Osteocyte (in vitro differentiated cells): ENCODE data around the gene C4orf36. TPM values are rescaled to one million over a fixed set of nuclear protein-coding genes. Genes with fewer than 3 reads are reported as not detected.

Experiments
- DNase-seq: peaks from one replicate; pipeline ENCODE4 v3.0.0; 2021; ENCODE audit warnings: mixed read lengths; ENCODE audit not compliant: unreplicated experiment; ENCODE audit errors: extremely low spot score
- H3K27ac Mint-ChIP-seq: one replicate; pipeline ENCODE4 v1.8.0; 2021; ENCODE audit warnings: mild to moderate bottlenecking, mixed read lengths; ENCODE audit not compliant: unreplicated experiment
- H3K27me3 Mint-ChIP-seq: one replicate; pipeline ENCODE4 v1.8.0; 2021; ENCODE audit warnings: mixed read lengths; ENCODE audit not compliant: unreplicated experiment
- H3K36me3 Mint-ChIP-seq: one replicate; pipeline ENCODE4 v1.8.0; 2021; ENCODE audit warnings: mixed read lengths; ENCODE audit not compliant: unreplicated experiment
- H3K4me1 Mint-ChIP-seq: one replicate; pipeline ENCODE4 v1.8.0; 2021; ENCODE audit warnings: mixed read lengths; ENCODE audit not compliant: unreplicated experiment
- H3K4me3 Mint-ChIP-seq: one replicate; pipeline ENCODE4 v1.8.0; 2021; ENCODE audit warnings: mild to moderate bottlenecking, moderate library complexity, mixed read lengths; ENCODE audit not compliant: unreplicated experiment
- H3K9me3 Mint-ChIP-seq: one replicate; pipeline ENCODE4 v1.8.0; 2021; ENCODE audit warnings: mixed read lengths; ENCODE audit not compliant: unreplicated experiment
- CTCF ChIP-seq: fragments of 200-600 bp; sonication (generic); IDR thresholded peaks from 2 replicates; pipeline ENCODE4 v1.5.0; 2021; ENCODE audit warnings: antibody characterized with exemption, mild to moderate bottlenecking, moderate library complexity
- total RNA-seq: library from RNA; stranded (reverse); gene quantifications from 2 replicates; pipeline ENCODE4 v1.2.1, GENCODE V29; 2021

The C4orf36 gene
- total RNA-seq, 1 donor from 2014 or later = 0.51 TPM

GRCh38 chr4:86834901-86835300 is 57.3 kb downstream of the C4orf36 start:
- peaks cover 1% of the 10 kb centered on the region for H3K36me3 Mint-ChIP-seq
- DNase-seq = no peak
- H3K9me3 Mint-ChIP-seq = no peaks in the 10 kb centered on the region
- TF ChIP-seq CTCF = no peak
- H3K27me3 Mint-ChIP-seq = no peaks in the 10 kb centered on the region
- H3K4me1 Mint-ChIP-seq = peaks cover 22% of the 10 kb centered on the region
- no peak overlapping the region for H3K4me3 Mint-ChIP-seq
- no peak overlapping the region for H3K27ac Mint-ChIP-seq

GRCh38 chr4:86833615-86834014 is 58.6 kb downstream of the C4orf36 start:
- peaks cover 2% of the 10 kb centered on the region for H3K36me3 Mint-ChIP-seq
- no peak for DNase-seq
- TF ChIP-seq CTCF = no peak
- H3K4me3 Mint-ChIP-seq = no peak overlapping the region
- peaks cover 22% of the 10 kb centered on the region for H3K4me1 Mint-ChIP-seq
- H3K27me3 Mint-ChIP-seq = no peaks in the 10 kb centered on the region
- no peak overlapping the region for H3K27ac Mint-ChIP-seq
- H3K9me3 Mint-ChIP-seq = peaks cover 2% of the 10 kb centered on the region

GRCh38 chr4:86831262-86832130 is 60.7 kb downstream of the C4orf36 start:
- H3K27me3 Mint-ChIP-seq = no peaks in the 10 kb centered on the region
- peak overlapping the region; percentile 69 for H3K27ac Mint-ChIP-seq
- H3K4me3 Mint-ChIP-seq = no peak overlapping the region
- no peak for TF ChIP-seq CTCF
- peaks cover 3% of the 10 kb centered on the region for H3K36me3 Mint-ChIP-seq
- DNase-seq = no peak
- peaks cover 7% of the 10 kb centered on the region for H3K9me3 Mint-ChIP-seq
- H3K4me1 Mint-ChIP-seq = peaks cover 19% of the 10 kb centered on the region

Other genes with a start within 250 kb of the C4orf36 start
- not detected in 2 replicates for gene SLC10A6, start 43.0 kb downstream of the C4orf36 start, total RNA-seq
- gene AFF1, start 42.6 kb upstream of the C4orf36 start, total RNA-seq = 29.3 and 39.3 TPM in 2 replicates